H1 (cell line): ENCODE measurements around the gene FBXW8. TPM values are rescaled to one million over a fixed set of nuclear protein-coding genes. Genes with fewer than 3 reads are reported as not detected.

Experiments used
- CTCF ChIA-PET: fragments of 300-600 bp; sonication (Branson Sonifier 250); formaldehyde crosslinking; loops from one replicate; lab custom pipeline; 2021; ENCODE audit not compliant: partially characterized antibody; lab: Charles Lee
- POLR2A ChIA-PET: fragments of 300-600 bp; sonication (Branson Sonifier 250); formaldehyde crosslinking; loops from one replicate; lab custom pipeline; 2021; ENCODE audit warnings: inconsistent platforms; ENCODE audit not compliant: partially characterized antibody; lab: Charles Lee
- DNase-seq, 2 experiments: peaks; one replicate each; pipeline versions ENCODE4 v3.0.0 to v3.0.0-alpha.2; 2010 to 2022; ENCODE audit warnings: low spot score in 2 of 2, low read depth in 1 of 2, mixed read lengths in 1 of 2
- FAIRE-seq: peaks from 2 replicates; lab custom pipeline; 2011; peaks lifted over from hg19 to GRCh38; lab: Jason Lieb, UNC
- H2AFZ ChIP-seq: 2 replicates; pipeline ENCODE4 v1.8.1; 2012; ENCODE audit warnings: low read length, inconsistent platforms
- H2AK5ac ChIP-seq: 2 replicates; pipeline ENCODE4 v1.6.1; 2013; ENCODE audit warnings: low read depth, low read length
- H2BK120ac ChIP-seq: replicated peaks from 2 replicates; pipeline ENCODE3; 2013; ENCODE audit warnings: low read depth, low read length, inconsistent platforms
- H2BK12ac ChIP-seq: 2 replicates; pipeline ENCODE4 v1.6.1; 2013; ENCODE audit warnings: low read depth, low read length
- H2BK15ac ChIP-seq: 2 replicates; pipeline ENCODE4 v1.6.1; 2013; ENCODE audit warnings: low read length
- H2BK20ac ChIP-seq: 2 replicates; pipeline ENCODE4 v1.6.1; 2013; ENCODE audit warnings: low read length
- H2BK5ac ChIP-seq: 2 replicates; pipeline ENCODE4 v1.6.1; 2013; ENCODE audit warnings: low read depth, low read length
- H3K14ac ChIP-seq: 2 replicates; pipeline ENCODE4 v1.6.1; 2013; ENCODE audit warnings: inconsistent platforms; ENCODE audit not compliant: insufficient read length
- H3K18ac ChIP-seq: 2 replicates; pipeline ENCODE4 v1.6.1; 2013; ENCODE audit warnings: low read length; ENCODE audit errors: extremely low read depth
- H3K23ac ChIP-seq: 2 replicates; pipeline ENCODE4 v1.6.1; 2013; ENCODE audit warnings: inconsistent platforms; ENCODE audit not compliant: insufficient read length
- H3K23me2 ChIP-seq: 2 replicates; pipeline ENCODE4 v1.6.1; 2013; ENCODE audit warnings: low read depth, low read length
- H3K27ac ChIP-seq: 2 replicates; pipeline ENCODE4 v1.6.1; 2011; ENCODE audit warnings: low read depth, low read length, inconsistent platforms
- H3K27me3 ChIP-seq, 4 experiments: replicated peaks in 1 of 4; 1 replicate in 1 of 4; 2 replicates in 3 of 4; pipeline versions ENCODE4 v1.6.1 to v1.8.1; 2011 to 2013; ENCODE audit warnings: low read length in 3 of 4, mild to moderate bottlenecking in 3 of 4, inconsistent platforms in 2 of 4, mixed read lengths in 2 of 4, moderate library complexity in 1 of 4; ENCODE audit not compliant: control insufficient read depth in 3 of 4, insufficient read depth in 3 of 4; ENCODE audit errors: extremely low read depth in 1 of 4
- H3K36me3 ChIP-seq, 4 experiments: 2 replicates each; pipeline versions ENCODE4 v1.6.1 to v1.8.1; 2011 to 2013; ENCODE audit warnings: mild to moderate bottlenecking in 4 of 4, low read length in 3 of 4, moderate library complexity in 2 of 4, control low read depth in 1 of 4, inconsistent platforms in 1 of 4; ENCODE audit not compliant: insufficient read depth in 4 of 4, control insufficient read depth in 2 of 4
- H3K4ac ChIP-seq: replicated peaks from 2 replicates; pipeline ENCODE3; 2013; ENCODE audit warnings: low read length, low read depth, mixed read lengths, inconsistent platforms; ENCODE audit not compliant: insufficient read length
- H3K4me1 ChIP-seq, 4 experiments: replicated peaks in 1 of 4; 1 replicate in 1 of 4; 2 replicates in 3 of 4; pipeline versions ENCODE4 v1.6.1 to v1.8.1; 2011 to 2013; ENCODE audit warnings: low read length in 3 of 4, inconsistent platforms in 2 of 4, mixed read lengths in 1 of 4; ENCODE audit not compliant: insufficient read depth in 4 of 4, control insufficient read depth in 3 of 4
- H3K4me2 ChIP-seq, 2 experiments: 2 replicates each; pipeline versions ENCODE4 v1.6.1 to v1.8.1; 2011 to 2013; ENCODE audit warnings: low read depth in 2 of 2, low read length in 2 of 2, control low read depth in 1 of 2, inconsistent platforms in 1 of 2, mild to moderate bottlenecking in 1 of 2; ENCODE audit not compliant: insufficient read depth in 1 of 2
- H3K4me3 ChIP-seq, 4 experiments: fragments of 200-600, 300-600 bp in 1 of 4; sonication (generic), shearing (Covaris generic), sonication (Bioruptor Twin) in 1 of 4; 2 replicates each; pipeline versions ENCODE4 v1.5.1 to v1.8.1; 2011 to 2016; ENCODE audit warnings: low read length in 4 of 4, low read depth in 3 of 4, control low read depth in 2 of 4, inconsistent platforms in 2 of 4, mild to moderate bottlenecking in 2 of 4, mixed read lengths in 1 of 4, moderate library complexity in 1 of 4; ENCODE audit not compliant: insufficient read depth in 2 of 4; ENCODE audit errors: extremely low read depth in 1 of 4
- H3K56ac ChIP-seq: replicated peaks from 2 replicates; pipeline ENCODE3; 2013; ENCODE audit warnings: low read depth, mild to moderate bottlenecking, mixed read lengths, low read length, inconsistent platforms; ENCODE audit not compliant: insufficient read length
- H3K79me1 ChIP-seq: 2 replicates; pipeline ENCODE4 v1.6.1; 2013; ENCODE audit warnings: low read depth, low read length, control low read depth
- H3K79me2 ChIP-seq, 2 experiments: 2 replicates each; pipeline versions ENCODE4 v1.6.1 to v1.8.1; 2012 to 2013; ENCODE audit warnings: low read length in 2 of 2, mild to moderate bottlenecking in 2 of 2, inconsistent platforms in 1 of 2; ENCODE audit not compliant: insufficient read depth in 2 of 2, control insufficient read depth in 1 of 2
- H3K9ac ChIP-seq, 4 experiments: replicated peaks in 1 of 4; 1 replicate in 1 of 4; 2 replicates in 3 of 4; pipeline versions ENCODE4 v1.6.1 to v1.8.1; 2011 to 2013; ENCODE audit warnings: low read depth in 3 of 4, low read length in 3 of 4, control low read depth in 2 of 4, mild to moderate bottlenecking in 2 of 4, moderate library complexity in 2 of 4, inconsistent platforms in 1 of 4; ENCODE audit errors: extremely low read depth in 1 of 4
- H3K9me3 ChIP-seq, 2 experiments: 2 replicates each; pipeline versions ENCODE4 v1.6.1 to v1.8.1; 2012 to 2013; ENCODE audit warnings: mild to moderate bottlenecking in 2 of 2, moderate library complexity in 2 of 2, control low read depth in 1 of 2, inconsistent platforms in 1 of 2, low read depth in 1 of 2, low read length in 1 of 2, mixed read lengths in 1 of 2; ENCODE audit not compliant: insufficient read depth in 2 of 2
- H4K20me1 ChIP-seq, 2 experiments: replicated peaks in 1 of 2; 2 replicates each; pipeline versions ENCODE3 to v1.8.1; 2011 to 2013; ENCODE audit warnings: inconsistent platforms in 2 of 2, low read length in 2 of 2, mild to moderate bottlenecking in 1 of 2; ENCODE audit not compliant: insufficient read depth in 2 of 2, control insufficient read depth in 1 of 2
- H4K5ac ChIP-seq: 2 replicates; pipeline ENCODE4 v1.6.1; 2013; ENCODE audit warnings: low read length, low read depth, mixed read lengths, inconsistent platforms; ENCODE audit not compliant: insufficient read length
- H4K8ac ChIP-seq: 2 replicates; pipeline ENCODE4 v1.8.0; 2013; ENCODE audit warnings: mild to moderate bottlenecking, moderate library complexity, low read length, inconsistent platforms; ENCODE audit not compliant: insufficient read depth; ENCODE audit errors: extremely low read depth
- H4K91ac ChIP-seq: replicated peaks from 2 replicates; pipeline ENCODE3; 2013; ENCODE audit warnings: low read length, mixed read lengths, inconsistent platforms; ENCODE audit not compliant: insufficient read length
- ATF2 ChIP-seq: IDR thresholded peaks from 2 replicates; pipeline ENCODE4 v1.6.1; 2012; ENCODE audit warnings: low read length, inconsistent platforms
- BCL11A ChIP-seq, 2 experiments: IDR thresholded peaks; one replicate each; pipeline ENCODE4 v1.6.1; 2011; ENCODE audit warnings: low read depth in 2 of 2, low read length in 2 of 2, mild to moderate bottlenecking in 2 of 2
- CREB1 ChIP-seq: IDR thresholded peaks from 2 replicates; pipeline ENCODE4 v1.6.1; 2012; ENCODE audit warnings: inconsistent platforms
- NANOG ChIP-seq: IDR thresholded peaks from 2 replicates; pipeline ENCODE4 v1.6.1; 2011; ENCODE audit warnings: low read length, low read depth, mild to moderate bottlenecking, inconsistent platforms; ENCODE audit not compliant: insufficient read depth, poor library complexity, severe bottlenecking
- POLR2A ChIP-seq, 2 experiments: IDR thresholded peaks; 1 replicate in 1 of 2; 2 replicates in 1 of 2; pipeline ENCODE4 v1.6.1; 2011; ENCODE audit warnings: low read depth in 2 of 2, low read length in 2 of 2, mild to moderate bottlenecking in 2 of 2; ENCODE audit errors: control extremely low read depth in 1 of 2
- SP1 ChIP-seq: IDR thresholded peaks from 2 replicates; pipeline ENCODE4 v1.6.1; 2011; ENCODE audit warnings: low read depth, low read length
- SUZ12 ChIP-seq: fragments of 200-600 bp; sonication (generic); IDR thresholded peaks from 2 replicates; pipeline ENCODE4 v1.6.1; 2012; ENCODE audit warnings: mild to moderate bottlenecking, inconsistent platforms, low read length, moderate library complexity, mixed read lengths
- TAF1 ChIP-seq: IDR thresholded peaks from 2 replicates; pipeline ENCODE4 v1.6.1; 2011; ENCODE audit warnings: mild to moderate bottlenecking, low read depth, low read length
- WGBS, 2 experiments: shearing (Covaris generic) in 1 of 2; methylation state at CpG; one replicate each; pipeline versions ENCODE4 v1.1.6 to v1.1.7; 2013 to 2015; ENCODE audit warnings: low lambda C conversion rate in 2 of 2, mixed read lengths in 2 of 2, inconsistent platforms in 1 of 2, low coverage in 1 of 2, missing lambda C conversion rate in 1 of 2; ENCODE audit not compliant: insufficient replicate concordance in 2 of 2, insufficient coverage in 1 of 2, insufficient read length in 1 of 2; ENCODE audit errors: extremely low coverage in 1 of 2, missing lambda C conversion rate in 1 of 2; 5-methylcytosine and 5-hydroxymethylcytosine counted together
- polyA plus RNA-seq, 7 experiments: library from polyadenylated mRNA; depleted of rRNA in 3 of 7; stranded (reverse) in 5 of 7; unstranded in 2 of 7; fragments of >200 nt in 5 of 7; fragments of 200-250 nt in 2 of 7; gene quantifications; 1 replicate in 5 of 7; 2 replicates in 1 of 7; 4 replicates in 1 of 7; pipeline versions ENCODE4 v1.2.1 to v1.2.3, GENCODE V29; 2011 to 2013; ENCODE audit warnings: missing spikeins in 2 of 7, mixed read lengths in 2 of 7
- total RNA-seq: library from RNA; stranded (reverse); fragmentation: NEBNext Ultra II Directional; extraction: Animal tissue kit (Norgen Biotek cat#: 25700); gene quantifications from 2 replicates; pipeline ENCODE4 v1.2.1, GENCODE V29; 2021

The FBXW8 gene
- total and polyA plus RNA-seq, 2 of the 8 experiments (the other 6 are each of a cell fraction or from before 2014, with no cell fraction given), result 15.8 to 16.0 TPM

GRCh38 chr12:117009759-117010158 lies 99.0 kb downstream of the FBXW8 start:
- no peak overlapping the region for H4K5ac ChIP-seq
- H2BK20ac ChIP-seq, result no peak overlapping the region
- no peak overlapping the region for H2AFZ ChIP-seq
- peak overlapping the region in 1 of 4 experiments; percentile 21; a peak in 1 of 8 replicates for H3K4me3 ChIP-seq
- WGBS, 2 experiments, result 5% methylated on average over 8 of the region's 8 CpGs; no CpG with 5 or more reads in 1 of the 2 experiments
- H3K4ac ChIP-seq, result no peak overlapping the region
- no peak overlapping the region for H3K56ac ChIP-seq
- ChIA-PET CTCF (interaction anchor here (1.0 to 2.0 kb wide), 8 partner anchors 11 to 110 kb away, joined by 3 to 12 read pairs (median 4); no protein-coding TSS in a partner anchor), POLR2A (interaction anchor here (1.0 to 3.7 kb wide), 4 partner anchors 9 to 42 kb away, joined by 3 to 11 read pairs (median 4); no protein-coding TSS in a partner anchor)
- no peaks in the 10 kb centered on the region for H3K79me2 ChIP-seq
- H3K9ac ChIP-seq, result peak overlapping the region in 2 of 4 experiments; percentile 35 to 52; a peak in 2 of 7 replicates
- no peaks in the 10 kb centered on the region for H3K27me3 ChIP-seq
- peaks cover 0 to 7% of the 10 kb centered on the region in 2 experiments; a peak in 1 of 4 replicates for H3K9me3 ChIP-seq
- peaks cover 0 to 3% (median 1%) of the 10 kb centered on the region in 4 experiments; a peak in 2 of 8 replicates for H3K36me3 ChIP-seq
- H2AK5ac ChIP-seq, result no peak overlapping the region
- H2BK120ac ChIP-seq, result no peak overlapping the region
- no peak overlapping the region; the same call in 1 of the 2 replicates for H2BK5ac ChIP-seq
- H4K8ac ChIP-seq, result no peak overlapping the region
- H3K23me2 ChIP-seq, result no peaks in the 10 kb centered on the region; the same call in 1 of the 2 replicates
- peaks cover 4 to 25% (median 18%) of the 10 kb centered on the region in 4 experiments for H3K4me1 ChIP-seq
- FAIRE-seq (peak; percentile 89), DNase-seq (no peak)
- H4K20me1 ChIP-seq, result no peaks in the 10 kb centered on the region
- no peak overlapping the region for H2BK15ac ChIP-seq
- TF ChIP-seq TAF1 (0 out of 2 replicates have a peak, but pooled peaks have one; percentile 17), ATF2 (no peak), CREB1 (peak; percentile 29; the same call in 1 of the 2 replicates), NANOG (peak; percentile 79), POLR2A (IDR thresholded peaks at IDR 0.05; ENCODE audit: control extremely low read depth in 1 of 2, low read depth in 2 of 2, low read length in 2 of 2) (0 out of 3 replicates have a peak, but pooled peaks of 1 of the 2 experiments have one; percentile 28), SP1 (0 out of 2 replicates have a peak, but pooled peaks have one; percentile 10), SUZ12 (no peak), BCL11A (IDR thresholded peaks at IDR 0.05; ENCODE audit: low read depth in 2 of 2, low read length in 2 of 2) (no peak)
- no peak overlapping the region for H3K14ac ChIP-seq
- no peak overlapping the region for H3K23ac ChIP-seq
- no peaks in the 10 kb centered on the region for H3K79me1 ChIP-seq
- H3K27ac ChIP-seq, result peak overlapping the region; percentile 76; the same call in 1 of the 2 replicates
- no peak overlapping the region for H2BK12ac ChIP-seq
- no peak overlapping the region for H3K18ac ChIP-seq
- H4K91ac ChIP-seq, result no peak overlapping the region
- peak overlapping the region; percentile 12 to 51; a peak in 3 of 4 replicates for H3K4me2 ChIP-seq
